ENCODE data around the gene MSH6.

The MSH6 gene

GRCh38 chr2:47783486-47784351 lies 774 bp downstream of the MSH6 start:
- peak; percentile 12 for DNase-seq (ENCODE audit: low read depth)

GRCh38 chr2:47784352-47784851 lies 1.5 kb downstream of the MSH6 start:
- DNase-seq (ENCODE audit: low read depth) = peak; percentile 5

DNA sequence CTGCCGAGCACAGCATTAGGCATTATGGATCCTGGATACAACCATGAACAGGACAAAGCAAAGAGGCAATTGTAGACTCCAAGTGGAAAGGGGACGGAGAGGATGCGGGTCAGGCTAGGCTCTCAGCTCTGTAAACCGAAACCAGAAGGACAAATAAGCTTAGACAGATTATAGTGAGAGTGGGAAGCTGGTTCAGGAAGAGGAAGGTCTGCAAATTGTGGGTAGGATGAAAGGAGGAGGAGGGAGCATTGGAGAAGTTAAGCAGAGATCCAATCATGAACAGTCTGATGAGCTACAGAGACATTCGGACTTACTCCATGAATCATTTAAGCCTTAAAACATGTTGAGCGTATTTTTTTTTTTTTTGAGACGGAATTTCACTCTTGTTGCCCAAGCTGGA lies 3.0 kb downstream of the MSH6 start:
- DNase-seq (ENCODE audit: low read depth) = no peak

- no peak for DNase-seq (ENCODE audit: low read depth)
Measured at GRCh38 chr2:47796090-47796697, 13.2 kb downstream of the MSH6 start.

- no peak for DNase-seq (ENCODE audit: low read depth)
Measured at GRCh38 chr2:47798631-47799030, 15.7 kb downstream of the MSH6 start.

GRCh38 chr2:47799031-47799609 lies 16.2 kb downstream of the MSH6 start:
- DNase-seq (ENCODE audit: low read depth) = no peak

DNA sequence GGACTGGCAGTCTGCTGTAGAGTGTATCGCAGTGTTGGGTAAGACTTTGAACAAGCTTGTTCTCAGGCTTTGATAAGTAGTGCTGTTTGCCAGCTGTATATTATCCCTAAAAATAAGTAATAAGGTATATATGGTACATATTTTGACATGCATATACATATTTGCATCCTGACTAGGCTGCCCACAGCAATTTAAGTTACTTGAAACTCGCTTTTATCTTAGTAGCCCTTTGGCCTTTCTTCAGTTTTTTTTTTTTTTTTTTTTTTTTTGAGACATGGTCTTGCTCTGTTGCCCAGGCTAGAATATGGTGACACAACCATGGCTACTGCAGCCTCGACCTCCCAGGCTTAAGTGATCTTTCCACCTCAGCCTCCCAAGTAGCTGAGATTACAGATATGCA lies 18.2 kb downstream of the MSH6 start:
- no peak for DNase-seq (ENCODE audit: low read depth)

DNA sequence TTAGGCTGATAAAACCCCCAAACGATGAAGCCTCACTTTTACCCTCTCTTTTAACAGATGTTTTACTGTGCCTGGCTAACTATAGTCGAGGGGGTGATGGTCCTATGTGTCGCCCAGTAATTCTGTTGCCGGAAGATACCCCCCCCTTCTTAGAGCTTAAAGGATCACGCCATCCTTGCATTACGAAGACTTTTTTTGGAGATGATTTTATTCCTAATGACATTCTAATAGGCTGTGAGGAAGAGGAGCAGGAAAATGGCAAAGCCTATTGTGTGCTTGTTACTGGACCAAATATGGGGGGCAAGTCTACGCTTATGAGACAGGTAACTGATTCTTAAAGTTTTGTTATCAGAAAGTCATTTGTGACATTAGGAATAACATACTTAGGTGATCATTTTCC lies 20.4 kb downstream of the MSH6 start:
- no peak for DNase-seq (ENCODE audit: low read depth)

GRCh38 chr2:47803770-47804169 lies 20.8 kb downstream of the MSH6 start:
- no peak for DNase-seq (ENCODE audit: low read depth)

DNA sequence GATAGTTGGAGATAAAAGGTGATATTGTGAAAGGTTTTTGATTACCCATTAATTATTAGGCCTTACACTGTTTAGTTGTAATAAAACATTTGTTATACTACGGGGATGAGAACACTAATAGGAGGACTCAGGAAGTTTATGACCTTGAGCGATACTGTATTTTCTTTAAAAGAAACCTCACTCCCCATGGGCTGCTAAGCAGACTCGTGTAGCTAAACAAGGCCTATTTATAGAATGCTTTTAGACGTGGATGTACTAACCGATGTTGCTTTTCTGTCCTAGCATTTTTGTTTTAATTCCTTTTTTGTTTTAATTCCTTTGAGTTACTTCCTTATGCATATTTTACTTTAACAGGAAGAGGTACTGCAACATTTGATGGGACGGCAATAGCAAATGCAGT lies 22.9 kb downstream of the MSH6 start:
- no peak for DNase-seq (ENCODE audit: low read depth)

GRCh38 chr2:47808614-47809013 lies 25.7 kb downstream of the MSH6 start:
- DNase-seq (ENCODE audit: low read depth) = no peak

DNA sequence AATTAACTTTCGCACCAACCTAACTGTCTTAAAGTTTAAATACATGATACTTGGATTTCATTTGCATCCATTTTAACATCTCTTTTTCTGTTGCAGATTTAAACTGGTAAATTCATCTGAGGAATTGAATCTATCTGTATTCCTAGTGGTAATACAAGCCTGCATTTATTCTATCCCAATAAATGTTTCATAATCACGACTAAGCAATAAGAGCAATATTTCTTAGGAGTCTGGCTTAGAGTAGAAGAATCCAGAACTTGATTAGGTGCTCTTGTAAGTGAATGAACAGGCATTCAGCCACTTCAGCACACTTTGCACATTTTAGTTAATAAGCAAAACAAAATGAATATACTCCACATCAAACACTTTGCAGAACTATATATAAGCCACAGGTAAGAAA lies 27.0 kb downstream of the MSH6 start:
- no peak for DNase-seq (ENCODE audit: low read depth)

DNA sequence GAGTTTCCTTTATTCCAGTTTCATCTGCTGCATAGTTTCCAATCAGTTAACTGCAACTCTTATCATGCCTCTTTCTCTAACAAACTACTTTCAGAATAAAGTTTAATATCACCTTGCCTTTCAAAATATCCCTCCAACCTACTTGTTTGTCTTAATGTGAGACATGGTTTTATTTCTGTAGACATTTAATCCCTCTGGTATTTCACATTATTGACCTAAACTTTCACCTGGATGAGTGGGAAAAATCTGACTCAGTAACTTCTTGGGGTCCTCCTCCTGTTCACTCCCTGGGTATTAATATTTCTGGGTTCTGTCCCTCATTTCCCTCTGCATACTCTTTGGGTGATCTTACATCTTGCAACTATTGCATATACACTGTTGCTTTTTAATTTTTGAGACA lies 27.9 kb downstream of the MSH6 start:
- no peak for DNase-seq (ENCODE audit: low read depth)

- DNase-seq (ENCODE audit: low read depth) = no peak
Measured at GRCh38 chr2:47811668-47812067, 28.7 kb downstream of the MSH6 start.

- no peak for DNase-seq (ENCODE audit: low read depth)
Measured at GRCh38 chr2:47815764-47816163, 32.8 kb downstream of the MSH6 start.

DNA sequence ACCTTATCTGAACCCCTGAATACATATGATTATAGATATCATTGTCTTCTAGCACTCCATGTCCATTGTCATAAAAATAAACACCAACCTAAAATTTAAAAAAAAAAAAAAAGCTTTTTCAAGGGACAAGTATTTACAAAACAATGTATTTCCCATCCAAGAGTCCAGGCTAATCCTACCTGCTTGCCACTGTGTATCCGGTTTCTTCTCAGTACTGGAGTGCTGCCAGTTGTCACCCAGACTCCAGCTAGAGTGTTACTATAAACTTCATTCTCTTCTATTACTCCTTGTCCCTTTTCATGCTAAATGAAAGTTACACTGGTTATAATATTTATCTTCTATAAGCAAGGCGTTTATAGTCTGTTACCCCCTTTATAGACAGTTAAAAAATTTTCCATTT lies 35.8 kb downstream of the MSH6 start:
- no peak for DNase-seq (ENCODE audit: low read depth)

GRCh38 chr2:47819834-47820233 lies 36.9 kb downstream of the MSH6 start:
- DNase-seq (ENCODE audit: low read depth) = peak; percentile 9

GRCh38 chr2:47822518-47822917 lies 39.6 kb downstream of the MSH6 start:
- DNase-seq (ENCODE audit: low read depth) = no peak

GRCh38 chr2:47833516-47833968 lies 50.6 kb downstream of the MSH6 start:
- DNase-seq (ENCODE audit: low read depth) = no peak

DNA sequence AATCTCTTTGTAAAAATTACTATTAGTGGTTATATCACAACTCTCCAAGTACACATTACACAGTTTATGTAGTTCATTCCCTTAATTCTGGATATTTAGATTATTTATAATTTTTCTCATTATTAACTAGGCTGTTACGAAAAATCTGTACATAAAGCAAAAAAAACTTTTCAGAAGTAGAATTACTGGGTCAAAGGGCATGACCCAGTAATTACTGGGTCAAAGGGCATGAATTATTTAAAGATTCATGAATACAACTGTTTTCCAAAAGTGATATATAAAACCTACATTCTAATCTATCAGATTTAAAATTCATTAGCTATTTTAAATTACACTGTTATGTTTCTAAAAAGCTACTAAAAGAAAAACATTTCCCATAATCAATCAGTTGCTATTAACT lies 55.3 kb downstream of the MSH6 start:
- DNase-seq (ENCODE audit: low read depth) = no peak

DNA sequence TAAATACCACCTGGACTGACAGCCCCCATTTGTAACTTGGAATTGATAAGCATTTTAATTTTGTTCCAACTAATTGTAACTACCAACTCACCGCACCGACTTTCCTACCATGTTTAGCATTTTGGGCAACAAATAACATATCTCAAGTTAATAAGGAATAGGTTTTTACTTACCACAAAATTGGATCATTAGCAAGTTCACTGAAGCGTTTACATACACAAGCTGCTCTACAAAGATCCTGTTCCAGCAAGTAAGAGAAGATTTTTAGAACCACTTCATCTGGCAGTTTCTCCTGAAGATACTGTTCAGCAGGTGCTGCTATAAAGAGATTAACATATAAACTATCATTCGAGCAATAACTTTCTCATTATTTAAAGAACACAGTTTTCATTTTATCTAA lies 55.7 kb downstream of the MSH6 start:
- DNase-seq (ENCODE audit: low read depth) = no peak

DNA sequence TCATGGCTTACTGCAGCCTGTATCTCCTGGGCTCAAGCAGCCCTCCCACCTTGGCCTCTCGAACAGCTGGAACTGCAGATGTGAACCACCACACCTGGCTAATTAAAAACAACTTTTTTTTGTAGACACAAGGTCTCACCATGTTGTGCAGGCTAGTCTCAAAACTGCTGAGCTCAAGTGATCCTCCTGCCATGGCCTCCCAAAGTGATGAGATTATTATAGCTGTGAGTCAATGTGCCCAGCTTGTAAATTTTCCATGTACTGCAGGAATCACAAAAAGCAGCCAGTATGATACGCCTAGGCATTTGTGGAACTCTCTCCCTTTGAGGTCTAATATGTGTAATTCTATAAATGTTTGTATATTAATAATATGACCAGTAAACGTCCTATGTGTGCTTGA lies 59.9 kb downstream of the MSH6 start:
- no peak for DNase-seq (ENCODE audit: low read depth)

- no peak for DNase-seq (ENCODE audit: low read depth)
Measured at GRCh38 chr2:47843407-47843806, 60.5 kb downstream of the MSH6 start.

All from stromal cell of bone marrow (primary cell).